ENCODE data around the gene PARVB. TPM values are rescaled to one million over a fixed set of nuclear protein-coding genes. Genes with fewer than 3 reads are reported as not detected.
A peak's percentile ranks its signal among the peaks of the same experiment; 100 is the strongest.

The PARVB gene
- total and polyA plus RNA-seq, 11 donors = 54.9 to 172 (median 95.8) TPM

DNA sequence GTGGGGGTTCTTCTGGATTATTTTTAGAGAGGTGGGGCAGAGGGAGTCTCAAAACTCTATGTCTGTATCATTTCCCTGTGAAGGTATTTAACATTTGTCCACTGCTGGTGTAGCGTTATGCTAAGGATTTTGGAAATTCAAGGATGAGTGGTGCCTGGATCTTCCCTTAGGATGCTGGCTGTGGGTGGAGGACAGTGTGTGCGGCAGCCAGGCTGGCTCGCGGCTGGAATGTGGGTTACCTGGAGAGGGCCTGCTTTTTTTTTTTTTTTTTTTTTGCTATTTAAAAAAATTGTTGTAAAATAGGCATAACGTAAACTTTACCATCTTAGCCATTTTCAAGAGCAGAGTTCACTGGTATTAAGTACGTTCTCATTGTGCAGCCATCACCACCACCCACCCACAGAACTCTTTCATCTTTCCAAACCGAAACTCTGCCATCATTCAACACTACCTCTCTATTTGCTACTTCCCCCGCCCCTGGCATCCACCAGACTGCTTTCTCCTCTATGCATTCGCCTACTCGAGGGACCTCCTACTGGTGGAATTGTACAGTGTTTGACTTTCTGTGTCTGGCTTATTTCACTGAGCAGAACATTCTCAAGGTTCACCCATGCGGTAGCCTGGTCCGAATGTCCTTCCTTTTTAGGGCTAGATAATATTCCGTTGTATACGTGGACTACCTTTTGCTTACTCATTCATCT, 67.1 kb downstream of the PARVB start:
- no peaks in the 10 kb centered on the region for H3K9me3 ChIP-seq
- H3K27ac ChIP-seq = no peak overlapping the region
- H3K27me3 ChIP-seq = no peaks in the 10 kb centered on the region
- TF ChIP-seq POLR2A (IDR thresholded peaks at IDR 0.05) = no peak
- TF ChIP-seq, protein P1, sequence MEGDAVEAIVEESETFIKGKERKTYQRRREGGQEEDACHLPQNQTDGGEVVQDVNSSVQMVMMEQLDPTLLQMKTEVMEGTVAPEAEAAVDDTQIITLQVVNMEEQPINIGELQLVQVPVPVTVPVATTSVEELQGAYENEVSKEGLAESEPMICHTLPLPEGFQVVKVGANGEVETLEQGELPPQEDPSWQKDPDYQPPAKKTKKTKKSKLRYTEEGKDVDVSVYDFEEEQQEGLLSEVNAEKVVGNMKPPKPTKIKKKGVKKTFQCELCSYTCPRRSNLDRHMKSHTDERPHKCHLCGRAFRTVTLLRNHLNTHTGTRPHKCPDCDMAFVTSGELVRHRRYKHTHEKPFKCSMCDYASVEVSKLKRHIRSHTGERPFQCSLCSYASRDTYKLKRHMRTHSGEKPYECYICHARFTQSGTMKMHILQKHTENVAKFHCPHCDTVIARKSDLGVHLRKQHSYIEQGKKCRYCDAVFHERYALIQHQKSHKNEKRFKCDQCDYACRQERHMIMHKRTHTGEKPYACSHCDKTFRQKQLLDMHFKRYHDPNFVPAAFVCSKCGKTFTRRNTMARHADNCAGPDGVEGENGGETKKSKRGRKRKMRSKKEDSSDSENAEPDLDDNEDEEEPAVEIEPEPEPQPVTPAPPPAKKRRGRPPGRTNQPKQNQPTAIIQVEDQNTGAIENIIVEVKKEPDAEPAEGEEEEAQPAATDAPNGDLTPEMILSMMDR (IDR thresholded peaks at IDR 0.05) = peak in 2 of 12 donors; percentile 7 to 10
- peaks cover 0 to 34% (median 7%) of the 10 kb centered on the region in 12 donors for H3K4me1 ChIP-seq
- H3K36me3 ChIP-seq = peaks cover 0 to 31% (median 22%) of the 10 kb centered on the region in 9 donors
- ATAC-seq = no peak
- 86 to 88% (median 86%) methylated on average over 14 of the region's 14 CpGs for WGBS, 4 donors
- no peak overlapping the region for H3K4me3 ChIP-seq
- intact Hi-C loops (cut with DNase I) = loop anchor here in 1 of 10 donors (5.0 kb wide), 1 partner anchor 536 kb away; no protein-coding TSS in a partner anchor
- DNase-seq = peak in 2 of 5 donors; percentile 4 to 11

DNA sequence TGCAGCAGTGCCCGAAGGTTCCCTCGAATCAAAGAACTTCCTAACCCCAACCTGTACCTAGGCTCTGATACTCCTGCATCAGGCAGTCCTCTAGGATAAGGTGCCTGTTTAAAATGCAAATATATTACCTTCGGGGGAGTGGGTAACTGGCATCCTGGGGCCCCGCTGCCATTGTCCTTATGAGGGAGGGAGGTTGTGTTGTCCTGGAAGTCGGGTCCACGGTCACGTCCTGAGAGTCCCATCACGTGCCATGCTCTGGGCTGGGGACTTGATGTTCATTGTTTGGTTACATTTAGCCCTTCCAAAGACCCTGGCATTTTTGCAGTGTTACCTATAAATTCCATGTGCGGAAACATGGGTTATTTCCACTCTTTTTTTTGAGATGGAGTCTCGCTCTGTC, 67.6 kb downstream of the PARVB start:
- no peak for ATAC-seq
- no peak overlapping the region for H3K4me3 ChIP-seq
- peak in 1 of 5 donors; percentile 31 for DNase-seq
- no peaks in the 10 kb centered on the region for H3K27me3 ChIP-seq
- peaks cover 0 to 37% (median 27%) of the 10 kb centered on the region in 9 donors for H3K36me3 ChIP-seq
- H3K4me1 ChIP-seq = peaks cover 0 to 28% (median 4%) of the 10 kb centered on the region in 12 donors
- no peak for TF ChIP-seq POLR2A (IDR thresholded peaks at IDR 0.05)
- TF ChIP-seq, protein P1 (IDR thresholded peaks at IDR 0.05) = no peak
- intact Hi-C loops (cut with DNase I) = loop anchor here in 1 of 10 donors (5.0 kb wide), 1 partner anchor 536 kb away; no protein-coding TSS in a partner anchor
- 95 to 100% (median 96%) methylated on average over 10 of the region's 10 CpGs for WGBS, 4 donors
- H3K27ac ChIP-seq = no peak overlapping the region
- H3K9me3 ChIP-seq = no peaks in the 10 kb centered on the region

DNA sequence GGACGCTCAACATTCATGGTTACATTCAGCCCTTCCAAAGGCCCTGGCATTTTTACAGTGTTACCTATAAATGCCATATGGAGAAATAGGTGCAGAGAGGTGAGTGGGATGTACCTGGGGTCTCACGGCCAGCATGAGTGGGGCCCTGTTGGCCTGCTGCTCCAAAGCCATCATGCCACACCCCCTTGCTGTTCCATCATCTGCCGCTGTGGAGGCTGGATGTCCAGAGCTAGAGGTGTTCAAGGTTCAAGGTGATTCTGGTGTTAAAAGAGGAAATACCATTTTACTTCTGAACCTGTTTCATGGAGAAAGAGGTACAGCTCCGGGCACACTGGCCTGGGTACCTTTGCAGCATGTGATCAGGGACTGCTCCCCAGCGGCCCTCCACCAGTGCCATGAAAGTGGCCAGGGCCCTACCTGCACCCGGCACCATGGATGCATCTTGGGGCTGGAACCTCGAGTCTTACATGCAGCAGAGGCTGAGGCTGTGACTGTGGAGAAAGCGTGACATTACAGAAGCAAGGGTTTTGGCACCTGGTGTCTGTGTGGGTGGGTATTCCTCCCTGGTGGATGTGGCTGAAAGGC, 68.6 kb downstream of the PARVB start:
- 84 to 99% (median 93%) methylated on average over 7 to 8 of the region's 8 CpGs for WGBS, 4 donors
- H3K27me3 ChIP-seq = no peaks in the 10 kb centered on the region
- TF ChIP-seq, protein P1 (IDR thresholded peaks at IDR 0.05) = no peak
- TF ChIP-seq POLR2A (IDR thresholded peaks at IDR 0.05) = no peak
- H3K36me3 ChIP-seq = peaks cover 0 to 47% (median 31%) of the 10 kb centered on the region in 9 donors
- H3K27ac ChIP-seq = no peak overlapping the region
- H3K4me3 ChIP-seq = no peak overlapping the region
- peaks cover 0 to 23% (median 4%) of the 10 kb centered on the region in 12 donors for H3K4me1 ChIP-seq
- no peaks in the 10 kb centered on the region for H3K9me3 ChIP-seq
- DNase-seq (peak in 2 of 5 donors; percentile 9 to 37), ATAC-seq (no peak)
- intact Hi-C loops (cut with DNase I) = loop anchor here in 1 of 10 donors (5.0 kb wide), 1 partner anchor 535 kb away; no protein-coding TSS in a partner anchor

DNA sequence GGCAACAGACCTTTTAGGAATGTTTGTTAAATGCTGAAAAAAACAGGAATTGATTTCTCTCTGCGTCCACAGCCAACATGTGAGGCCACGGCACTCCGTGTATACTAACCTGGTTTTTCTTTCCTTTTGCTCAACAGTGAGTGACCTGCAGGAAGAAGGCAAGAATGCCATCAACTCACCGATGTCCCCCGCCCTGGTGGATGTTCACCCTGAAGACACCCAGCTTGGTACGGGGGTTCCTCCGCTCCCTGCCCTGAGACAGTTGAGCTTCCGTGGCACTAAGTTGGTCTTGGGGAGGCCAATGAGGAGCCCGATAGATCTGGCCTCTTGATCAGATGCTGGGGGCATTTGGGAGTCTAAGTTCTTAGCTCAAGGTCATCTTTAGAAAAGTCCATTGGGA, 69.7 kb downstream of the PARVB start:
- H3K4me1 ChIP-seq = peaks cover 0 to 18% (median 4%) of the 10 kb centered on the region in 12 donors
- H3K27me3 ChIP-seq = no peaks in the 10 kb centered on the region
- H3K27ac ChIP-seq = no peak overlapping the region
- TF ChIP-seq, protein P1 (IDR thresholded peaks at IDR 0.05) = no peak
- no peak for TF ChIP-seq POLR2A (IDR thresholded peaks at IDR 0.05)
- H3K36me3 ChIP-seq = peaks cover 0 to 49% (median 31%) of the 10 kb centered on the region in 9 donors
- H3K4me3 ChIP-seq = no peak overlapping the region
- DNase-seq (peak in 2 of 5 donors; percentile 3 to 48), ATAC-seq (no peak)
- H3K9me3 ChIP-seq = no peaks in the 10 kb centered on the region
- intact Hi-C loops (cut with DNase I) = loop anchor here in 1 of 10 donors (5.0 kb wide), 1 partner anchor 534 kb away; no protein-coding TSS in a partner anchor
- 92 to 97% (median 96%) methylated on average over 9 of the region's 9 CpGs for WGBS, 4 donors
